Fibroblast of lung (primary cell): ENCODE data around the gene ACAD8. TPM values are rescaled to one million over a fixed set of nuclear protein-coding genes. Genes with fewer than 3 reads are reported as not detected.

Source experiments
- DNase-seq, 2 donors: peaks; one replicate each; pipeline versions ENCODE4 v3.0.0 to v3.0.0-alpha.2; 2010; ENCODE audit warnings: low read depth in 2 of 2
- H2AFZ ChIP-seq: 2 replicates; pipeline ENCODE4 v1.5.1; 2012; ENCODE audit warnings: low read length, control low read depth, inconsistent platforms
- H3K27ac ChIP-seq: 2 replicates; pipeline ENCODE4 v1.5.1; 2011; ENCODE audit warnings: low read length, control low read depth; ENCODE audit not compliant: insufficient read depth
- H3K27me3 ChIP-seq: 2 replicates; pipeline ENCODE4 v1.5.1; 2011; ENCODE audit warnings: mild to moderate bottlenecking, low read length; ENCODE audit not compliant: control insufficient read depth, insufficient read depth
- H3K36me3 ChIP-seq: 2 replicates; pipeline ENCODE4 v1.5.1; 2011; ENCODE audit warnings: low read length; ENCODE audit not compliant: control insufficient read depth, insufficient read depth
- H3K4me1 ChIP-seq: 2 replicates; pipeline ENCODE4 v1.5.1; 2011; ENCODE audit warnings: low read length; ENCODE audit not compliant: control insufficient read depth, insufficient read depth; ENCODE audit errors: extremely low read depth
- H3K4me2 ChIP-seq: 2 replicates; pipeline ENCODE4 v1.5.1; 2011; ENCODE audit warnings: low read length, control low read depth; ENCODE audit not compliant: insufficient read depth; ENCODE audit errors: extremely low read depth
- H3K4me3 ChIP-seq, 4 experiments: fragments of 200-600 bp in 1 of 4; sonication (generic) in 1 of 4; replicated peaks in 1 of 4; 2 replicates each; pipeline ENCODE4 v1.5.1; 2011 to 2016; ENCODE audit warnings: low read length in 4 of 4, low read depth in 3 of 4, mild to moderate bottlenecking in 3 of 4, control low read depth in 2 of 4, inconsistent platforms in 1 of 4, mixed read lengths in 1 of 4; ENCODE audit not compliant: insufficient read depth in 1 of 4; ENCODE audit errors: control extremely low read depth in 1 of 4
- H3K79me2 ChIP-seq: 2 replicates; pipeline ENCODE4 v1.5.1; 2012; ENCODE audit warnings: mild to moderate bottlenecking, low read length, inconsistent platforms; ENCODE audit not compliant: control insufficient read depth, insufficient read depth
- H3K9ac ChIP-seq: 2 replicates; pipeline ENCODE4 v1.5.1; 2011; ENCODE audit warnings: mild to moderate bottlenecking, low read length, control low read depth; ENCODE audit not compliant: insufficient read depth
- H3K9me3 ChIP-seq: 2 replicates; pipeline ENCODE4 v1.5.1; 2012; ENCODE audit warnings: low read depth, low read length; ENCODE audit not compliant: control insufficient read depth, insufficient read depth
- H4K20me1 ChIP-seq: 2 replicates; pipeline ENCODE4 v1.5.1; 2011; ENCODE audit warnings: low read length; ENCODE audit not compliant: control insufficient read depth, insufficient read depth; ENCODE audit errors: extremely low read depth
- EZH2 ChIP-seq: IDR thresholded peaks from 2 replicates; pipeline ENCODE4 v1.5.1; 2012; ENCODE audit warnings: low read length, control low read depth, mild to moderate bottlenecking; ENCODE audit errors: missing control alignments
- polyA plus RNA-seq, 2 donors: library from polyadenylated mRNA; depleted of rRNA in 1 of 2; stranded (reverse) in 1 of 2; unstranded in 1 of 2; fragments of >200 nt; gene quantifications; 2 replicates each; pipeline ENCODE4 v1.2.1, GENCODE V29; 2011 to 2012; ENCODE audit warnings: missing spikeins in 1 of 2
- total RNA-seq: library from RNA; depleted of rRNA; stranded (reverse); fragments of >200 nt; gene quantifications from 2 replicates; pipeline ENCODE4 v1.2.1, GENCODE V29; 2014
- TF ChIP-seq, protein P1 (sequence below), 2 donors: IDR thresholded peaks in 1 of 2; conservative IDR thresholded peaks in 1 of 2; 1 replicate in 1 of 2; 2 replicates in 1 of 2; pipeline ENCODE4 v1.5.1; 2011 to 2012; ENCODE audit warnings: low read length in 2 of 2, control low read depth in 1 of 2, inconsistent platforms in 1 of 2, low read depth in 1 of 2, mild to moderate bottlenecking in 1 of 2

Gene ACAD8
- total and polyA plus RNA-seq, 2 donors (not counting 1 experiment from before 2014, with no cell fraction given) = 16.8 to 19.6 TPM

DNA sequence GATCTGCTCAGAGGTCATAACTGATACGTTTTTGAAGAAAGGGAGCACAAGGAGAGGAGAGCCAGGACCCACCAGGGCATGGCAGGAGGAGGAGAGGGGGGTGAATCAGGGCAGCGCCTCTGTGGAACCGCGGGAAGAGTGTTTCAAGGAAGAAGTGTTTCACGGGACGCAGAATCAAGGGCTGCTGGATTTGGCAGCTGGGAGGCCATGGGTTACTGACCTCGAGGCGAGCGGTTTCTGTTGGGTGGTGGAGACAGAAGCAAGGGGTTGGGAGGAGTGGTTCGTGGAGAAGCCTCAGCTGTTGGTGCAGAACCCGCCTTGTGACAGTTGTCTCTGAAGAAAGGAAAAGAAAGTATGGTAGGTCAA is 15.8 kb upstream of the ACAD8 start:
- no peak for DNase-seq
- H3K9ac ChIP-seq = no peak overlapping the region

DNA sequence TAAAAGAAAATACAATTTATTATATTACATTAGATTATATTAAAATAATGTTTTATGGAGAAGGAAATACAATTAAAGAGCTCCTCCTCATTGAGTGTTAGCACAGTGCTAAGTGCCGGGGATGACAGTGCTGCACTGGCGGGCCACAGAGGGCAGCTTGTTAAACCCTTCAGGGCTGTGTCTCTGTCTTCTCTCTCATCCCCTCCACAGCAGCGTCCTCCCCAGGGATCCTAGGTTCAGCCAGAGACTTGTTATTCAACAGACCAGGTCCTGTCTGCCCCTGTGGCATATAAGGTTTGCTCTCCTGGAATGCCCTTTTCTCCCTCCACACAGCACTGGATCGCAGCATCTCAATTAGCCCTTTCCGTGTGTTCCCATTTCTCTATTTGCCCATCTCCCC is 14.4 kb upstream of the ACAD8 start:
- Histone ChIP-seq H3K9me3 (no peaks in the 10 kb centered on the region), H3K4me3 (no peak overlapping the region), H3K27ac (no peak overlapping the region), H3K27me3 (no peaks in the 10 kb centered on the region), H3K4me1 (no peaks in the 10 kb centered on the region), H3K4me2 (no peak overlapping the region), H2AFZ (no peak overlapping the region), H4K20me1 (no peaks in the 10 kb centered on the region), H3K79me2 (no peaks in the 10 kb centered on the region), H3K9ac (no peak overlapping the region), H3K36me3 (peaks cover 7% of the 10 kb centered on the region)
- DNase-seq = no peak
- TF ChIP-seq, protein P1, sequence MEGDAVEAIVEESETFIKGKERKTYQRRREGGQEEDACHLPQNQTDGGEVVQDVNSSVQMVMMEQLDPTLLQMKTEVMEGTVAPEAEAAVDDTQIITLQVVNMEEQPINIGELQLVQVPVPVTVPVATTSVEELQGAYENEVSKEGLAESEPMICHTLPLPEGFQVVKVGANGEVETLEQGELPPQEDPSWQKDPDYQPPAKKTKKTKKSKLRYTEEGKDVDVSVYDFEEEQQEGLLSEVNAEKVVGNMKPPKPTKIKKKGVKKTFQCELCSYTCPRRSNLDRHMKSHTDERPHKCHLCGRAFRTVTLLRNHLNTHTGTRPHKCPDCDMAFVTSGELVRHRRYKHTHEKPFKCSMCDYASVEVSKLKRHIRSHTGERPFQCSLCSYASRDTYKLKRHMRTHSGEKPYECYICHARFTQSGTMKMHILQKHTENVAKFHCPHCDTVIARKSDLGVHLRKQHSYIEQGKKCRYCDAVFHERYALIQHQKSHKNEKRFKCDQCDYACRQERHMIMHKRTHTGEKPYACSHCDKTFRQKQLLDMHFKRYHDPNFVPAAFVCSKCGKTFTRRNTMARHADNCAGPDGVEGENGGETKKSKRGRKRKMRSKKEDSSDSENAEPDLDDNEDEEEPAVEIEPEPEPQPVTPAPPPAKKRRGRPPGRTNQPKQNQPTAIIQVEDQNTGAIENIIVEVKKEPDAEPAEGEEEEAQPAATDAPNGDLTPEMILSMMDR (conservative IDR thresholded peaks at IDR 0.05 in 1 of 2, IDR thresholded peaks at IDR 0.05 in 1 of 2; ENCODE audit: low read depth in 1 of 2, low read length in 2 of 2) = no peak
- no peak for TF ChIP-seq EZH2

More for the DNA sequence above, 15.8 kb upstream of the ACAD8 start:
- no peak overlapping the region for H2AFZ ChIP-seq
- TF ChIP-seq EZH2 = no peak
- TF ChIP-seq, protein P1 (conservative IDR thresholded peaks at IDR 0.05 in 1 of 2, IDR thresholded peaks at IDR 0.05 in 1 of 2; ENCODE audit: low read depth in 1 of 2, low read length in 2 of 2) = no peak
- peaks cover 3% of the 10 kb centered on the region for H3K36me3 ChIP-seq
- H3K4me3 ChIP-seq = no peak overlapping the region
- no peaks in the 10 kb centered on the region for H3K4me1 ChIP-seq
- peaks cover 3% of the 10 kb centered on the region for H3K79me2 ChIP-seq
- no peak overlapping the region for H3K4me2 ChIP-seq
- no peaks in the 10 kb centered on the region for H3K27me3 ChIP-seq
- H3K9me3 ChIP-seq = no peaks in the 10 kb centered on the region
- no peaks in the 10 kb centered on the region for H4K20me1 ChIP-seq
- no peak overlapping the region for H3K27ac ChIP-seq

- no peak overlapping the region for H3K4me2 ChIP-seq
- H4K20me1 ChIP-seq = no peaks in the 10 kb centered on the region
- no peaks in the 10 kb centered on the region for H3K27me3 ChIP-seq
- no peak for DNase-seq
- no peak overlapping the region for H3K4me3 ChIP-seq
- TF ChIP-seq, protein P1 (conservative IDR thresholded peaks at IDR 0.05 in 1 of 2, IDR thresholded peaks at IDR 0.05 in 1 of 2; ENCODE audit: low read depth in 1 of 2, low read length in 2 of 2) = no peak
- no peak for TF ChIP-seq EZH2
- H3K9ac ChIP-seq = no peak overlapping the region
- no peaks in the 10 kb centered on the region for H3K4me1 ChIP-seq
- H2AFZ ChIP-seq = no peak overlapping the region
- peaks cover 14% of the 10 kb centered on the region for H3K36me3 ChIP-seq
- no peaks in the 10 kb centered on the region for H3K79me2 ChIP-seq
- no peak overlapping the region for H3K27ac ChIP-seq
- no peaks in the 10 kb centered on the region for H3K9me3 ChIP-seq
Observed at GRCh38 chr11:134240592-134240991, 12.8 kb upstream of the ACAD8 start.
